ENCODE data around the gene IL17RE.
"Not testable (repeated sequence)": the region's sequence is repeated elsewhere in the genome, so short reads cannot be mapped to it uniquely, and the experiment has no call there.

- TF ChIP-seq, protein P1, sequence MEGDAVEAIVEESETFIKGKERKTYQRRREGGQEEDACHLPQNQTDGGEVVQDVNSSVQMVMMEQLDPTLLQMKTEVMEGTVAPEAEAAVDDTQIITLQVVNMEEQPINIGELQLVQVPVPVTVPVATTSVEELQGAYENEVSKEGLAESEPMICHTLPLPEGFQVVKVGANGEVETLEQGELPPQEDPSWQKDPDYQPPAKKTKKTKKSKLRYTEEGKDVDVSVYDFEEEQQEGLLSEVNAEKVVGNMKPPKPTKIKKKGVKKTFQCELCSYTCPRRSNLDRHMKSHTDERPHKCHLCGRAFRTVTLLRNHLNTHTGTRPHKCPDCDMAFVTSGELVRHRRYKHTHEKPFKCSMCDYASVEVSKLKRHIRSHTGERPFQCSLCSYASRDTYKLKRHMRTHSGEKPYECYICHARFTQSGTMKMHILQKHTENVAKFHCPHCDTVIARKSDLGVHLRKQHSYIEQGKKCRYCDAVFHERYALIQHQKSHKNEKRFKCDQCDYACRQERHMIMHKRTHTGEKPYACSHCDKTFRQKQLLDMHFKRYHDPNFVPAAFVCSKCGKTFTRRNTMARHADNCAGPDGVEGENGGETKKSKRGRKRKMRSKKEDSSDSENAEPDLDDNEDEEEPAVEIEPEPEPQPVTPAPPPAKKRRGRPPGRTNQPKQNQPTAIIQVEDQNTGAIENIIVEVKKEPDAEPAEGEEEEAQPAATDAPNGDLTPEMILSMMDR (IDR thresholded peaks at IDR 0.05): not testable (repeated sequence)
- not testable (repeated sequence) for TF ChIP-seq POLR2A (IDR thresholded peaks at IDR 0.05)
Measured at GRCh38 chr3:9865125-9865637, 37.5 kb upstream of the IL17RE start.
